PC-9 (cell line): ENCODE results near the gene OR2V2.
"Not testable (repeated sequence)": the region's sequence is repeated elsewhere in the genome, so short reads cannot be mapped to it uniquely, and the experiment has no call there.

ENCODE experiments used
- EZH2 ChIP-seq: fragments of 200-600 bp; sonication (generic); IDR thresholded peaks from 2 replicates; pipeline ENCODE4 v1.8.0; 2017; ENCODE audit warnings: antibody characterized with exemption, low read depth
- TF ChIP-seq, protein P1 (sequence below): fragments of 200-600 bp; sonication (generic); conservative IDR thresholded peaks from 2 replicates; pipeline ENCODE4 v1.6.1; 2017; ENCODE audit warnings: mixed run types, antibody characterized with exemption, mild to moderate bottlenecking, moderate library complexity

DNA sequence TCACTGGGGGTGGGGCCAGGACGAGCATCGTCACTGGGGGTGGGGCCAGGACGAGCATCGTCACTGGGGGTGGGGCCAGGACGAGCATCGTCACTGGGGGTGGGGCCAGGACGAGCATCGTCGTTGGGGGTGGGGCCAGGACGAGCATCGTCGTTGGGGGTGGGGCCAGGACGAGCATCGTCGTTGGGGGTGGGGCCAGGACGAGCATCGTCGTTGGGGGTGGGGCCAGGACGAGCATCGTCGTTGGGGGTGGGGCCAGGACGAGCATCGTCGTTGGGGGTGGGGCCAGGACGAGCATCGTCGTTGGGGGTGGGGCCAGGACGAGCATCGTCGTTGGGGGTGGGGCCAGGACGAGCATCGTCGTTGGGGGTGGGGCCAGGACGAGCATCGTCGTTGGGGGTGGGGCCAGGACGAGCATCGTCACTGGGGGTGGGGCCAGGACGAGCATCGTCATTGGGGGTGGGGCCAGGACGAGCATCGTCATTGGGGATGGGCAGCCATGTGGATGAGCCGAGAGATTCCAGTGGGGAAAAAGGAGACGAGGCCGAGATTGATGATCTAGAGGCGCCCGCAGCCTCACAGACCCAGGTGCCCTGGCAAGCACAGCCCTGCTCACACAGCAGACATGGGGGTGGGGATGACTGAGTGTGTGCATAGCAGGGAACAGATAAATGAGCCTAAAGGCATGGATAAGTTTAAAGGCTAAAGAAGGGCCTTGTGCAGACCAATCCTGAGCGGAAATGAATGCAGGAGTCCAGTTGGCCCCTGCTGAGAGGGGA is 13.6 kb downstream of the OR2V2 start:
- TF ChIP-seq, protein P1, sequence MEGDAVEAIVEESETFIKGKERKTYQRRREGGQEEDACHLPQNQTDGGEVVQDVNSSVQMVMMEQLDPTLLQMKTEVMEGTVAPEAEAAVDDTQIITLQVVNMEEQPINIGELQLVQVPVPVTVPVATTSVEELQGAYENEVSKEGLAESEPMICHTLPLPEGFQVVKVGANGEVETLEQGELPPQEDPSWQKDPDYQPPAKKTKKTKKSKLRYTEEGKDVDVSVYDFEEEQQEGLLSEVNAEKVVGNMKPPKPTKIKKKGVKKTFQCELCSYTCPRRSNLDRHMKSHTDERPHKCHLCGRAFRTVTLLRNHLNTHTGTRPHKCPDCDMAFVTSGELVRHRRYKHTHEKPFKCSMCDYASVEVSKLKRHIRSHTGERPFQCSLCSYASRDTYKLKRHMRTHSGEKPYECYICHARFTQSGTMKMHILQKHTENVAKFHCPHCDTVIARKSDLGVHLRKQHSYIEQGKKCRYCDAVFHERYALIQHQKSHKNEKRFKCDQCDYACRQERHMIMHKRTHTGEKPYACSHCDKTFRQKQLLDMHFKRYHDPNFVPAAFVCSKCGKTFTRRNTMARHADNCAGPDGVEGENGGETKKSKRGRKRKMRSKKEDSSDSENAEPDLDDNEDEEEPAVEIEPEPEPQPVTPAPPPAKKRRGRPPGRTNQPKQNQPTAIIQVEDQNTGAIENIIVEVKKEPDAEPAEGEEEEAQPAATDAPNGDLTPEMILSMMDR = not testable (repeated sequence)
- not testable (repeated sequence) for TF ChIP-seq EZH2
